HTR-8/SVneo (cell line): Measurements from ENCODE around the gene GORASP1.

Experiments used
- DNase-seq: peaks from one replicate; pipeline ENCODE4 v3.0.0; 2011; ENCODE audit warnings: low spot score, mixed read lengths; ENCODE audit not compliant: insufficient read length
- FAIRE-seq: peaks from 2 replicates; lab custom pipeline; 2011; peaks lifted over from hg19 to GRCh38; lab: Jason Lieb, UNC

The GORASP1 gene

DNA sequence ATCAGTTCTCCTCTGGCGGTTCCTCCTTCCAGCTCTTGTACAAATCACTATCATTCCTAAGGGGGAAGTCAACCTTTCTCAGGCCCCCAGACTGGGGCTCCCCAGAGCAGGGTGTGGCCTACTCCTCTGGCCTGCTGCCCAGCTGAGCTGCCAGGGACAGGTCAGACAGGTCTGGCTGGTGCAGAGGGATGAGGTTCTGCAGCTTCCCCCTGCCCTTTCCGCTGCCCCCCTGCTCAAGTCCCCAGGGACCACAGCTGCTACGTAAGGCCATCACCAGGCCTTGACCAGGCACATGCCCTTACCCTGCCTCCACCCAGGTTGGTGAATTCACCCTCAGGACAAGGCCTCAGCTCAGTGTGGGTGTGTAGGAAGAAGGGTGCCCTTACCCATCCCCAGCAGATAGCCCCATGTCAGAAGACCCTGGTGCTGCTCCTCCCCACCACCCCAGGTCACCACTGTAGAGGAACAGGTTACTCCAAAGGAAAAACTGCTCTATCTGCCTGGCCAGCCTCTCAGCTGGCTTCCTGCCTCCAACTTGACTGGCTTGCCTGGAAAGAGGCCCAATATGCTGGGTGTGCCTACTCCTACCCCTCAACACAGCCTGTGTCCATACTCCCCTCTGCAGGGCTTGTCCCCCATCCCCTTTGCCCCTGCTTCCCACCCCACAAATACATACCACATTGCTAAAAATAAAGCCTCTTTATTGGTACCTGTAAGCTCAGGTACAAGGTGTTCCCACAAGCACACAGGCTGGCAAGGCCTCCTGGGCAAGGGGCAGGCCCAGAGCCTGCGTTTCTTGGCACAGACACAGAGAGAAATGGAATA, 34.0 kb upstream of the GORASP1 start:
- DNase-seq (no peak), FAIRE-seq (no peak)

DNA sequence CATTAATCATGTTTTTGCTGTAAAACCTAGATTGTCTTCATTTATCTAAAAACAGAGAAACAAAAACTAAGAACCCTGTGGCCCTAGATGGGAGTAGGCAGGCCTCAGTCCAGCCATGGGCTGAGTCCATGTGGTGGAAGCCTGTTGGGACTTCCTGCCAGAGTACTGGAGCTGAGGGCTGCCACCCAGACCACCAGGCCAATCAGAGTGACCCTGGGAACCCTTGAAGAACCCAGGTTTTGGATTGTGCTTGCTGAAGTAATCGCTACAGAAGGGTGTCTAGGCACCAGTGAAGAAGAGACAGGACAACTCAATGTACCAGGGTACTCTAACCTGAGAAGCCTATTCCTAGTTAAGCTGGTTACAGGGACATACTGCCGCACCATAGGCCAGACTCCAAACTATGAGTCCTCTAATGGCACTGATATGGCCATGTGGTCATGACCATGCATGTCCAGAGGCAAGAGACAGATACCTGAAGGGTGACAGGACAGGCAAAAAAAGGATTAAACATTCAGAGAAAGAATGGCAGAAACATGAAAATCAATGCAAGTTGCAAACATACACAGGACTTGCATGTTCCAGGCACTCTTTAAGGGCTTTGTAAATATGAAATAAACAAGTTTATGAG, 33.0 kb upstream of the GORASP1 start:
- no peak for FAIRE-seq

DNA sequence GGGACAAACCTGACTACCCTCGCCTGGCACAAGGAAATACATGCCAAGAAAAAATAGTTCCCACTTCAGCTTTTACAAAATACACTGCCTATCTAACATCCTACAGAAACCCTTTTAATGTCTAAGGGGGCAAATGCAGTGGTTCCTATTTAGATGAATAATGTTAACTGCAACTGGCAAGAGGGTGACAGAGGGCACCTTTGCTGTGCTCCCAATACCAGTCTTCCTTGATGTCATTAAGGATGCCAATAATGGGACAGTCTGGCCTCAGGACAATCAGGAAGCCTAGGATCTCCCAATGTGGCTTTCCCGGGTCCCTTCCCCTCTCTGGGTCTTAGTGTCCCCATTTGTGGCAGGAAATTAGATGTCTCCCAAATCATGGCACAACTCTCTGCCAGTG, 32.0 kb upstream of the GORASP1 start:
- DNase-seq = no peak
- FAIRE-seq = no peak

More for the DNA sequence above, 33.0 kb upstream of the GORASP1 start:
- DNase-seq = no peak

DNA sequence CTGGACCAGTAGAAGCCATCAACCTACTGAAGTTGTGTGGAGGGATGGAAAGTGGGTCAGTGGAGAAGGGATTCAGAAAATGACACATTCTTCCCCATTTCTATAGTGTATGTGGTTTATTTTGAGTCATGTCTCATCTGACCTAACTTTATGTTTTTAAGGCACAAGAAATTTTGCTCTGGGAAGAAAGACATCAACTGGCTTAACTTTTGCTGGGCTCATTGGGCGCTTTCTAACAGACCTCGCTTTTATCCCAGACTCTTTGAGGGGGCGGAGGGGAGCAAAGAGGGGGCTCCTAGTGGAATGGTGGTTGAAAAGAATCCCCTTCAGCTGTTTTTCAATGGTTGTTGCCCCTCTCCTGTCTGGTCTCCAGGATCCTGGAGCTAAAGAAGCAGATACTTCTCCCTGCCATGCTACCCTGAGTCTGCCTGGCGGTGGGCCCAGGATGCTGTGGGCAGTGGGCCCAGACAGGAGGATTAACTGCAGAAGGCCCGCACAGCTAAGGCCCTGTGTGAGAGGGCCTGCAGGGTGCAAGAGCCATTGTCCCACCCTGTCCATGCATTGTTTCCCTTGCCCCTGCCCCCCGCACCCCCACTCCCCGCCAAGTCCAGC, 31.5 kb upstream of the GORASP1 start:
- FAIRE-seq (no peak), DNase-seq (no peak)

DNA sequence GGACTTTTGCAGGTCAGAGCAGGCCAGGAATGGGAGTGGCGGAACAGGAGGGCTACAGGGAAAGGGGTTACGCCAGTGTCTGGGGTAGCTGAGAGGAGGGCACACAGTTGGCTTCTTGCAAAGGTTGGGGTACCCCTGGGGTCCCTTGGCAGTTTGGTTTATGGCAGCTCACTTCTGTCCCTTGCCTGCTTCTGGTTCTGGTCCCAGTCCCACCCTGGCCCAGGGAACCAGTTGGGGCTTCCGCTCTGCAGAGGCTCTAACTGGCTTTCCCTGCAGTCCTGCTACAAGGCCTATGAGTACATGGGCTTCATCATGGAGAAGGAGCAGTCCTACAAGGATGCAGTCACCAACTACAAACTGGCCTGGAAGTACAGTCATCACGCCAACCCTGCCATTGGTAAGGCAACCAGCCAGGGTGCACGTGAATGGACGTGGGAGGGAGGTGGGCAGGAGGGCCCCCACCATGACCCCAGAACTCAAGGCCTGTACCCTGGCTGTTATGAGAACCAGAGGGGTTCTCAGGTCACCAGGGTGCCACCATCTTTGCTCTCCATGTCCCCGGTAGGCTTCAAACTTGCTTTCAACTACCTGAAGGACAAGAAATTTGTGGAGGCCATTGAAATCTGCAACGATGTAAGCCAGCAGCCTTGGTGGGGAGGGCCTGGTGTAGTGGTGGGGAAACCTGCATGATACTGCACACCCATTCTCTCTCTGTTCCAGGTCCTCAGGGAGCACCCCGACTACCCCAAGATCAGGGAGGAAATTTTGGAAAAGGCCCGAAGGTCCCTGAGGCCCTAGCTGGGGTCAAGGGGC, 30.8 kb upstream of the GORASP1 start:
- DNase-seq = no peak
- no peak for FAIRE-seq

DNA sequence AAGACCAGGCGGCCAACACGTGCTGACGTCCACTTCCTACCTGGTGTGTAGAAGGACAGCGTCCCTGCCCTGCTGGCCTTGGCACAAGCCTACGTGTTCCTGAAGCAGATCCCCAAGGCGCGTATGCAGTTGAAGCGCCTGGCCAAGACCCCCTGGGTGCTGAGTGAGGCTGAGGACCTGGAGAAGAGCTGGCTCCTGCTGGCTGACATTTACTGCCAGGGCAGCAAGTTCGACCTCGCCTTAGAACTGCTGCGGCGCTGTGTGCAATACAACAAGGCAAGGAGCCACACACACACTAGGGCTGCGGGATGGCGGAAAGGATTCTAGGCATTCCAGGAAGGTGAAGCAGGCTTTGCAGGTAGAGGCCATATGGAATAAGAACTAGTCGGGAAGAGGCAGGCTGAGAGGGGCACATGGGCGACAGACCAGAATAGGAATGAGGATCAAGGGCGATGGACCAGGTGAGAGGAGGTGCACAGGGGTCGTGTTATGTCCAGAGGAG, 30.1 kb upstream of the GORASP1 start:
- FAIRE-seq (no peak), DNase-seq (no peak)

DNA sequence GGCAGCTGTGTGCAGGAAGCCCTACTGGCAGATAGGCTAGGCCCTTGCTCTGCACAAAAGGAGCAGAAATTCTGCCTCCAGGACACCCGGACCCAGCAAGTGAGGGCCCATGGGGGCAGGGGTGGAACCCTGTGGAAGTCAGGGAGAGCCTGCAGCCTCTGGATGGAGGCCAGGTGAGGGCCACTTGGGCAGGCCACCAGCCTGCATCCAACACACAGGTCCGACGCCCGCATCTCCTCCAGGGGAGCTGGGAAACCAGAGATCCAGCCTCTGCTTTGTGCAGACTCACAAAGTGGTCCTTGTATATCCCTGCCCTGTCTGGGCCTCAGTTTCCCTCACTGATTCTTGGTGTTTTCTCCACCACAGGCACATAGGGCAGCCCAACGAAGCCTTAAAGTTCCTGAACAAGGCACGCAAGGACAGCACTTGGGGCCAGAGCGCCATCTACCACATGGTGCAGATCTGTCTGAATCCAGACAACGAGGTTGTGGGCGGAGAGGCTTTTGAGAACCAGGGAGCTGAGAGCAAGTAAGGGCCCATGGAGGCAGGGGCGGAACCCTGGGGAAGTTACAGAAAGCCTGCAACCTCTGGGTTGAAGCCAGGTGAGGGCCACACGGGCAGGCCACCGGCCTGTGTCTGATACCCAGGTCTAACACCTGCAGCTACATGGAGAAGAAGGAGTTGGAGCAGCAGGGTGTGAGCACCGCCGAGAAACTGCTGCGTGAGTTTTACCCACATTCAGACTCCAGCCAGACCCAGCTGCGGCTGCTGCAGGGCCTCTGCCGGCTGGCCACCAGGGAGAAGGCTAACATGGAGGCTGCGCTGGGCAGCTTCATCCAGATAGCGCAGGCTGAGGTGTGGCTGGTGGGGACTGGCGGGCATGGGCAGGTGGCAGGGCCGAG, 29.4 kb upstream of the GORASP1 start:
- FAIRE-seq = no peak

DNA sequence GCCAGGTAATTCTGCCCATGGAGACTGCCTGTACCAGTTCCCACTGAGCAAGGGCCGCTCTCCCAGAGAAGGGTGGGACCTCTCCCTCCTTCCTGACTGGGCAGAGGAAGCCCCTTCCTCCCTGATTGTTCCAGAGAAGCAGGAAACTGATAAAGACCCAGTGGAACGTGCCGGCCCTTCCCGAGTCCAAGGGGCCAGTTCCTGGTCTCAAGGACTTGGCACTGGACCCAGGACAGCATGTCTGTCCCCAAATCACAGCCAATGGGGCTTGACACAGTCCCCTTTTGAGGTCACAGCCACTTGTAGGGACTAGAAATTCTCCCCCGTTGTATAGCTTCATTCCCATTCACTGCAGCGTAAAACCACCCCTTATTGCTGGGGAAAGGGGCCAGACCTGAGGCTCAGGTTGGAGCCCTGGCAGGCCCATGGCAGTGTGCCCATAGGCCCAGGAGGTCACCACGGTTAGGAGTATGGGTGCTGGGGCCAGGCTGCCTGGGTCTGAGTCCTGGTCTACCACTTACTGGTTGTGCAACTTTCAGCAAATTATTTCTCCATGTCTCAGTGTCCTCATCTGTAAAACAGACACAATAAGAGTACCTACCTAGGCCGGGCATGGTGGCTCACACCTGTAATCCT, 27.9 kb upstream of the GORASP1 start:
- FAIRE-seq = no peak
- no peak for DNase-seq

More for the DNA sequence above, 29.4 kb upstream of the GORASP1 start:
- DNase-seq = no peak

DNA sequence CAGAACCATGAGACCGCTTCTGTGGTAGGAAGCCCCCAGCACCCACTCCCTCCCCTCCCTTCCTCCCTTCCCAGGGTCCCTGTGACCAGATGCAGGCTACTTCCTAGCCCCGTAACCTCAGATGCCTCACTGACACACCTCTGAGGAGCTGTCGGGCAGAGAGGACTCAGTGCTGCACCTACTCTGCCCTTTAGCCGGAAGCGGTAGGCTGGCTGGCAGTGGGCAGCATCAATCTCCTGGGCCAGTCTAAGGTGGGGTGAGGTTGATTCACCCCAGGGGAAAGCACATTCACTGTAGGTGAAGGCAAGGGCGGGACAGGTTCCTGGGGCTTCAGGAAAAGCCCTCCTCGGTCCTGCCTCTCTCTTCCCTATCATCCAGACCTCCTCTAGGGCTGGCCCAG, 26.9 kb upstream of the GORASP1 start:
- FAIRE-seq (no peak), DNase-seq (no peak)

DNA sequence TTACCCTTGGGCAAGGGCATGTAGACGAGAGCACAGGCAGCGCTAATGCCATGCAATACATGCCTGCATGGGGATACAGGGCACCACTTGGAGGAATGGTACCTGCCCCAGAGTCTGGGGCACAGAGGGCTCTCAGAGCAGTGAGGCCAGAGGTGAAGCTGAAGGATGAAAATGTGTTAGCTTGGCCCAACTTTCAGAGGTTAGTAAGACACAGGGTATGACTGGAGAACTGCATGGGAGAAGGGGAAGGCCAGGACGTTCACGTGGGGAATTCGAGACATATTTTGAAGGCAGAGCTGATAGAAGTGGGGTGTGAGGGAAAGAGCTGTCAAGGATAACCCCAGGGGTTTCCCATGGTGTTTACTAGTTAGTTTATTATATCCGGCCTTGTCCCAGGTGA, 26.4 kb upstream of the GORASP1 start:
- FAIRE-seq = no peak
- DNase-seq = no peak

DNA sequence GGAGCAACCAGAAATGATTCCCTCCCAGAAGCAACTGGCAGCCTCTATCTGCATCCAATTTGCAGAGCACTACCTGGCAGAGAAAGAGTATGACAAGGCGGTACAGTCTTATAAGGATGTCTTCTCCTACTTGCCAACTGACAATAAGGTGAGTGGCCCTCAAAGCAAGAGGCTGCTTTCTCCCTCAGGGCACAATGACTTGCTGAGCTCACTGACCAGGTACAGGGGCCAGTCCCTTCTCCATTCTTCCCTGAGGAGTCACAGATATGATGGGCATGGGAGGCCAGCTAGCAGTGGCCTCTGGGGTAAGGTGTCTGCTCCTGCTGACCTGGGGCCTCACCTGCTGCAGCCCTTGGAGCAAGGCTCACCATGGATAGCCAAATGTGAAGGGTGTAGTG, 25.7 kb upstream of the GORASP1 start:
- DNase-seq (no peak), FAIRE-seq (no peak)

DNA sequence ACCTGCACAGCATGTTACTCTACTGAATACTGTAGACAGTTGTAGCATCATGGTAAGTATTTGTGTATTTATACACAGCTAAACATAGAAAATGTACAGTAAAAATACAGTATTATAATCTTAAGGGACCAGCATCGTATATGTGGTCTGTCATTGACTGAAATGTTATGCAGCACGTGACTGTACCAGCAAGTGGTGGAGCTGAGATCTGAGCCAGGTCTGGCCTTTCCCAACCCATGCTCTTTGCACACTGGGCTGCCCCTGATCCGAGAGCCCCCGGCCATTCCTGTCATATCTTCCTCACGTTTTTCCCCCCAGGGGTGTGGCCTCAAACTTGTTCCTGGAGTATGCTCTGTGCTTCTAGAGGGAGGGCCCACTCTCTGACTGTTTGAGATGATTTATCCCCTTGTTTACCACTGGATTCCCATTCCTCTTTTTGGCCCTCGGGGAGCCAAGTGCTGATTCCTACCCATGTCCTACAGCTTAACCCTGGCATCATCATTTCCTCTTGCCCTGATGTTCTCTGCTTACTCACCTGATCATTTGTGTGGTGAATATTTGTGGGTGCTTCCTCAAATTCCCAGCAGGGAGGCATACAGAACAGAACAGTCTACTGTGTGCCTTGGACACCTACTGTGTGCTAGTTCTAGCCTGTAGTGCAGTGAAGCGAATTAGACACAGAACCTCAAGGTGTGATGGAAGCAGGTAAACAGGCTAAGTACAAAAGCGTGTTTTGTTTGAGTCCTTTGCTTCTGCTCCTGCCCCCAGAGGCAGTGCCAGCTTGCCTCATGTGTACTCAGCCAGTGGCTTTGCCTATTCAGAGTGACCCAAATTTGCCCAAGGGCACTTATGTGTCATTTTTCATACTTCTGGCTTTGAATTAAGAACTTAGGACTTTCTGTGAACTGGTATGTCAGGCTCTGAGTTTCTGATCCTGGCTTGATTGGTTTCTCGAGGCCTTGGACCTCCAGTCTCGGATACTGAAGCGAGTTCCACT, 25.0 kb upstream of the GORASP1 start:
- DNase-seq = no peak
- no peak for FAIRE-seq

DNA sequence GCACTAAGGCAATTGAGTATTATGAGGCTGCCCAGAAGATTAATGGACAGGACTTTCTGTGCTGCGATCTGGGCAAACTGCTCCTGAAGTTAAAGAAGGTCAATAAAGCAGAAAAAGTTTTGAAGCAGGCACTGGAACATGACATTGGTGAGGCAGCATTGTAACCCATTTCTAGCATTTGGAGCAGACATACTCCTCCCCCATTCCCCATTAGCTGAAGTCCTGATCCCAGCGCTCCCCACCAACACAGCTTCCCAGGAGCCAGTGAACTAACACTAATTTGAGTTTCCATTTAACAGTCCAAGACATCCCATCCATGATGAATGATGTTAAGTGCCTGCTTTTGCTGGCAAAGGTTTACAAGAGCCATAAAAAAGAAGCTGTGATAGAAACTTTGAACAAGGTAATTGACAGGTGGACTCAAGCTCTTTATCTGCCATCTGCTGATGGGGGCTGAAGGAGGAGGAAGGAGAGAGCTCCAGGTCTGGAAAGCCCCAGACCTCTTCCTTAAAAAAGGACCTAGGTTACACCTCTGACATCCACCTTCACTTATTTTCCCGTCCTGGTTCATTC, 23.4 kb upstream of the GORASP1 start:
- DNase-seq (no peak), FAIRE-seq (no peak)

DNA sequence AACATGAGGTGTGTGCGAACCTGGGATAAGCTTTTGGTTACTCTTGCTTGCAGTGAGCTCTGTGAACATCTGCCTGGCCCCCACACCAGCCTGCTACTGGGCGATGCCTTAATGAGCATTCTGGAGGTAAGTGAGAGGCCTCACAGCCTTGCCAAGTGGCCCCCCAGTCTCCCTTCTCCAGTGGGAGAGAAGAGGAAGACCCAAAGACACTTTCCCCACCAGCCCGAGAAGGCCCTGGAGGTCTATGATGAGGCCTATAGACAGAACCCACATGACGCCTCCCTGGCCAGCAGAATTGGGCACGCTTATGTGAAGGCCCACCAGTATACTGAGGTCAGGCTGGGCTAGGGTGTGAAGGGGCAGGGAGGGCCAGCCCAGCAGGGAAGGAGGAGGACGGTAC, 22.6 kb upstream of the GORASP1 start:
- FAIRE-seq (no peak), DNase-seq (no peak)

DNA sequence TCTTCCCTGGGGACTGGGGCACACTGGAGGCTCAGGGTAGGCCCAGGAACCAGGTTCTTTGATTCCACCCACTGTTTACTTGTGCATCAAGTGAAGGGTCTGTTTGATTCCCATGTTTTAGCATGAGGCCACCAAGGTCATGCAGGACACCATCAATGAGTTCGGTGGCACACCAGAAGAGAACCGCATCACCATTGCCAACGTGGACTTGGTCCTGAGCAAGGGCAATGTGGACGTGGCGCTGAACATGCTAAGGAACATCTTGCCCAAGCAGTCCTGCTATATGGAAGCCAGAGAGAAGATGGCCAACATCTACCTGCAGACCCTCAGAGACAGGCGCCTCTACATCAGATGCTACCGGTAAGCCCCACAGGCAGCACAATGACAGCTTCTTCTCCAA, 21.5 kb upstream of the GORASP1 start:
- FAIRE-seq (no peak), DNase-seq (no peak)

DNA sequence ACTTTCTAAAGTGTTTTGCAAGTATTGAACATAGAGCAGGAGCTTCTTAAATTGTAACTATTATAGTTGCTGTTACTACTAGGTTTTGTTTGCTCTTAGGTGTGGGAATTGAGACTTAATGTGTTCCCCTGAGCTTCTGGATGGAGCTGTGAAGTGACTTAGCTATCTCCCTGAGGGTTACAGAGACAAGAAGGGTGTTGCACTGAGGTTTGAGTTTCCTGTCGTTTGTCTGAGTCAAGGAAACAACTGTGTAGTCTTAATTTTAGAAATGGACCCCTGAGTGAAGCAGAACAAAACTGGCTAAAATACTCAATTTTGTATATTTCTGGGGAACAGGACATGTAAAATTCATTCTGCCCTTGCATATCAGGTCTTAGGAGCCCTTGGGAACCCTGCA, 20.5 kb upstream of the GORASP1 start:
- DNase-seq (no peak), FAIRE-seq (no peak)

DNA sequence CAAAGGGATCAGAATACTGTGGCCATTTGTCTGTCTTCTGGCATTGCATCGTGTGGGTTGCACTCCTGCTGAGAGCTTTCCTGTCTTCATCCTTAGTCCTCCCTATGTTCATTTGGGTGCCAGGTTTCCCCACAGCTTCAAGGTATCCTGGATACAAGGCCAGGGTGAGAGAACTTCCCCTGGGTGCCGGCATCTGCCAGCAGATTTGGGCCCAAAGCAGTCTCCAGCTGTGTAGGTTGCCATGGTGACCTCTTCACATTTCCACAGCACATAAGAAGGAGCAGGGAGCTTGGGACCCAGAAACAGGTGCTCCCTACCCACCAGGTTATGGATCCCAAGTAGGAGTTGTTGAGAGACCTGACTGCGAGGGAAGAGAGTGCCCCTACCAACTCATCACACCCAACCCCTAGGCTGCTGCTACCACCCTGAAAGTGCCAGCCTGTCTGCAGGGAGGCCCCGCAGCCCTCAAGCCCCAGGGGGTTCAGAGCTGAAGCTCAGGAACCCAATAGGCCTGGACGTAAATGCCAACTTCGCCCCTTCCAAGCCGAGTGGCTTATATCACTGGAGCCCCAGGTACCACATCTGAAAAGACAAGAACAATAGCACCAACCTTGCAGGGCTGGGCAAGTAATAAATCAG, 20.0 kb upstream of the GORASP1 start:
- FAIRE-seq = no peak
- DNase-seq = no peak
